HCEC 1CT (cell line): ENCODE measurements around the gene AMDHD2.
"Not testable (repeated sequence)": the region's sequence is repeated elsewhere in the genome, so short reads cannot be mapped to it uniquely, and the experiment has no call there.

Experiments
- DNase-seq: peaks from one replicate; pipeline ENCODE4 v3.0.0-alpha.2; 2017

The AMDHD2 gene

GRCh38 chr16:2518823-2519710 is 1.1 kb upstream of the AMDHD2 start:
- DNase-seq: no peak

DNA sequence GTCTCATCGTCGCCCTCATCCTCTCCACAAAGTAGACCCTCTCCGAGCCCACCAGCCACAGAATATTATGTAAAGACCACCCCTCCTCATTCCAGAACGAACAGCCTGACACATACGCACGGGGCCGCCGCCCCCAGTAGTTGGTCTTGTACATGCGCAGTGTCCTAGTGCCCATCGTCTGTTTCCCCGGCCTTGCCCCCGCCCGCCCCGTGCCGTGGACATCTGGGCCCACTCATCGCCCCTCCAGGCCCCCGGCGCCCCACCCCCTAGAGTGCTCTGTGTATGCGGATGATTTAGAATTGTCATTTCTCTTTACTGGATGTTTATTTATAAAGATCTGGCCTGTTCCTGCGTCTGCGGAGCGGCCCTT is 475 bp upstream of the AMDHD2 start:
- DNase-seq: no peak

DNA sequence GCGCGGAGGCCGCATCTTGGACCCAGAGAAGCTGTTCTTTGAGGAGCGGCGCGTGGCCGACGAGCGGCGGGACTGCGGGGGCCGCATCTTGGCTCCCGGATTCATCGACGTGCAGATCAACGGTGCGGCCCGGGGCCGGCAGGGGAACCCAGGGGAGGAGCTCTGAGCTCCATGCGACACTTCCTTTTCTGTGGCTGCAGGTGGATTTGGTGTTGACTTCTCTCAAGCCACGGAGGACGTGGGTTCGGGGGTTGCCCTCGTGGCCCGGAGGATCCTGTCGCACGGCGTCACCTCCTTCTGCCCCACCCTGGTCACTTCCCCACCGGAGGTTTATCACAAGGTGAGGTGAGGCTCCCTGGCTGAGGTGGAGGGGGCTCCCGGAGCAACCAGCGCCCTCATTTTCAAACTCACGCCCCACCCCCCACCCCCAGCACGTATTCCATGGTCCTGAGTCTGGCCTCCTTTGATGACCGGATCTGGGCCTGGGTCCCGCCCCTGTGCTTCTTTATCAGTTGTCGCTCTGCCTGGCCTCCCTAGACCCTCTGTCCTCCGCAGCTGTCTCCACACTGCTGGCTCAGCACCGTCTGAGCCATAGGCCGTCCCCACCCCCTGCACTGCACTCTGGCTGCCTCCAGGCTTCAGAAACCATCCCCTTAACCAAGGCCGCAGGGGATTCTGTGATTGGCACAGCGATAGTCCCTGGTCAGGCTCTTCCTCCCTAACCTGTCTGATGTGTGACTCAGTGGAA is 787 bp downstream of the AMDHD2 start:
- no peak for DNase-seq

- DNase-seq: no peak
These were observed 3.6 kb downstream of the AMDHD2 start for GRCh38 chr16:2523801-2524231.

- no peak for DNase-seq
These were observed 4.3 kb downstream of the AMDHD2 start for GRCh38 chr16:2524339-2524938.

GRCh38 chr16:2526135-2526534 is 6.0 kb downstream of the AMDHD2 start:
- DNase-seq: no peak

- no peak for DNase-seq
These were observed 7.1 kb downstream of the AMDHD2 start for GRCh38 chr16:2527071-2527783.

GRCh38 chr16:2527784-2528100 is 7.6 kb downstream of the AMDHD2 start:
- no peak for DNase-seq

DNA sequence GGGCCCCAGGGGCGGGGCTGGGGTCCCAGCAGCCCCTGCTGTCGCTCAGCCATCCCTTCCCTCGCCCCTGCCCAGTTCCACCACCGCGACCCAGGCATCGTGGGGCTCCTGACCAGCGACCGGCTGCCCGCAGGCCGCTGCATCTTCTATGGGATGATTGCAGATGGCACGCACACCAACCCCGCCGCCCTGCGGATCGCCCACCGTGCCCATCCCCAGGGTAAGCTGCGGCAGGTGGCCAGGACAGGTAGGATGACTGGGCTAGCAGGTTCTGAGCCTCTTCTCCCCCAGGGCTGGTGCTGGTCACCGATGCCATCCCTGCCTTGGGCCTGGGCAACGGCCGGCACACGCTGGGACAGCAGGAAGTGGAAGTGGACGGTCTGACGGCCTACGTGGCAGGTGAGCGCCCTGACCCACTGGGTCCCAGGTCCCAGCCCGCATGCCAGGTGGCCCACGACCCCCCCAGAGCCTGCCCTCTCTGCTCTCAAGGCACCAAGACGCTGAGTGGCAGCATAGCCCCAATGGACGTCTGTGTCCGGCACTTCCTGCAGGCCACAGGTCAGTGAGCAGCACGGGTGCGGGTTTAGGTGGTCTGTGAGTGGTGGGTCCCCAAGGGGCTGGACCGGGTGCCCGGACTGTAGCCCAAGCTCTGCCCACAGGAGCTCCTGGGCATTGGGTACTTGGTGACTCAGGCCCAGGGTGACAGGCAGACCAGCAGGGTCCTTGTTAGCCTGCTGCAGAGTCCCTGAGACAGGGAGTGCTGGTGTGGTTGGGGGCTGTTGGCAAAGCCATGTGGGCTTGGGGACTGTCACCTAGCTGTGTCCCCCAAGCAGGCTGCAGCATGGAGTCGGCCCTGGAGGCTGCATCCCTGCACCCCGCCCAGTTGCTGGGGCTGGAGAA is 8.2 kb downstream of the AMDHD2 start:
- no peak for DNase-seq

- no peak for DNase-seq
These were observed 9.1 kb downstream of the AMDHD2 start for GRCh38 chr16:2529061-2529931.

GRCh38 chr16:2529961-2530628 is 9.9 kb downstream of the AMDHD2 start:
- no peak for DNase-seq

- no peak for DNase-seq
These were observed 10.6 kb downstream of the AMDHD2 start for GRCh38 chr16:2530629-2531318.

- no peak for DNase-seq
These were observed 11.2 kb downstream of the AMDHD2 start, which contains the start of gene CEMP1 for GRCh38 chr16:2531371-2531695. Gene CEMP1 (minus strand): TSS chr16:2531408. CDS start chr16:2531073, 335 bp downstream.

DNA sequence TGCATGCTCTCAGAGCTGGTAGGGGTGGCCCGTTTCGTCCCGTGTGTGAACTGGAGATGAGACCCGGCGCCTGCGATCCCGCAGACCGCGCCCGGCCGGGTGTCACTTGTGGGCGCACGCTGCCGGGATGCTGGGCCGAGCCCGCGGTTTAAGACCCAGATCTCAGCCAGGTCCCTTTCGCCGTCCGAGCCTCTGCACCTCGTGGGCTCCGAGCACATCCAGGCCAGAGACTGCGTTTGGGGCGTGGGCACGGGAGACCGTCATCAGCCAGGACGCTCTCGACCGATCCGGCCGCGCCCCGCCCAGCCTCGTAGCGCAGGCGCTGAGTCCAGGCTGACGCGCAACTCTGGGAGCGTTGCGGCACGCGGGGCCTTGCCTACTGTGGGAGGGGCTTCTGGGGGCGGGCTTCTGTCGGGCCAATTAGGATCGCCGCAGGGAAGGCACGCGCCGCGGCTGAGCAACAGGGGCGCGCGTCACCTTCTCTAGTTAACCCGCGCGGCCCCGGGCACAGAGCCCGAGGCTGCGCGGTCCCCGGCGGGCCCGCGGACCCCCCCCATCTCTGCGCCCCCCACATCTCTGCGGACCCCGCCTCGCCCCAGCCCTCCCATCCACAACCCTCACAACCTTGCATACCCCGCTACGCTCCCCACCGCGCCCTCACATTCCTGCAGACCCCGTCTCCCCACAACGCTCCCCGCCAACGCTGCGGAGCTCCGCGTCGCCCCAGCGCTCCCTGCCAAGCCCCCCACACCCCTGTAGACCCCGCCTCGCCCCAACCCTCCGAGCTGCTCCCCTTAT is 11.7 kb downstream of the AMDHD2 start:
- peak; percentile 97 for DNase-seq

- peak; percentile 36 for DNase-seq
These were observed 12.4 kb downstream of the AMDHD2 start for GRCh38 chr16:2532494-2533141.

- DNase-seq: not testable (repeated sequence)
These were observed 13.1 kb downstream of the AMDHD2 start for GRCh38 chr16:2533142-2533755.

- DNase-seq: no peak
These were observed 13.7 kb downstream of the AMDHD2 start for GRCh38 chr16:2533912-2534311.

DNA sequence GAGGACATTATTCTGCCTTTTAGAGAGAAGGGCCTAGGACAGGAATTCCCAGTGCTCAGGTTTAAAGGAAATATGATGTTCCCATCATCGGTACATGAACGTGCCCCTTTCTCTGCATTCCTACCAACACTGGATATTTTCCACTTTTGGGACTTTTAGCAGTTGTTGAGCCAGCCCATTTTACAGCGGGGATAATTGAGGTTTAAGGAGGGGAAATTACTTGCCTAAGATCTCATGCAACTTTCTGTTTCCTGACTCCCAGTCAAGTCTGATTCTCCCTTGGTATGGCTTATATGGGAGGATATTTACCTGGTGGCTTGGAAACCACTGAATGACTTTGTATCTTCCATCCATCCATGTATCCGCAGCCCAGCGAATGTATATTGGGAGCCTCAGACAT is 14.2 kb downstream of the AMDHD2 start:
- not testable (repeated sequence) for DNase-seq
